Measurements from ENCODE around the gene FBXL3. TPM values are rescaled to one million over a fixed set of nuclear protein-coding genes. Genes with fewer than 3 reads are reported as not detected.

The FBXL3 gene
- total RNA-seq, 6 experiments from 2014 or later = 13.6 to 31.4 (median 19.7) TPM

- Histone ChIP-seq H3K36me3 (peaks cover 0 to 11% (median 4%) of the 10 kb centered on the region in 4 donors), H3K4me1 (peaks cover 0 to 39% (median 16%) of the 10 kb centered on the region in 4 donors), H3K4me3 (no peak overlapping the region), H3K27me3 (no peaks in the 10 kb centered on the region), H3K9me3 (no peaks in the 10 kb centered on the region), H3K27ac (no peak overlapping the region)
- intact Hi-C loops (cut with DNase I) = no loop called here
- ATAC-seq = no peak
- no peak for DNase-seq
- TF ChIP-seq POLR2A (IDR thresholded peaks at IDR 0.05) (no peak), CTCF (IDR thresholded peaks at IDR 0.05) (no peak)
- WGBS (ENCODE audit: insufficient coverage, low coverage, low lambda C conversion rate, missing lambda C conversion rate) = 90% methylated on average over 2 of the region's 3 CpGs
These were observed 4.6 kb downstream of the FBXL3 start for GRCh38 chr13:77022341-77022740.

GRCh38 chr13:77019756-77020155, 7.2 kb downstream of the FBXL3 start:
- Histone ChIP-seq H3K27me3 (no peaks in the 10 kb centered on the region), H3K4me1 (peaks cover 0 to 27% (median 13%) of the 10 kb centered on the region in 4 donors), H3K27ac (no peak overlapping the region), H3K9me3 (no peaks in the 10 kb centered on the region), H3K4me3 (no peak overlapping the region), H3K36me3 (peaks cover 0 to 32% (median 7%) of the 10 kb centered on the region in 4 donors)
- intact Hi-C loops (cut with DNase I) = no loop called here
- DNase-seq (no peak), ATAC-seq (peak in 1 of 4 donors; percentile 24)
- TF ChIP-seq POLR2A (IDR thresholded peaks at IDR 0.05) (no peak), CTCF (IDR thresholded peaks at IDR 0.05) (no peak)

GRCh38 chr13:77016888-77017623, 9.9 kb downstream of the FBXL3 start:
- H3K27ac ChIP-seq = no peak overlapping the region
- H3K27me3 ChIP-seq = no peaks in the 10 kb centered on the region
- no peak for TF ChIP-seq POLR2A (IDR thresholded peaks at IDR 0.05)
- no peak for TF ChIP-seq CTCF (IDR thresholded peaks at IDR 0.05)
- ATAC-seq (no peak), DNase-seq (no peak)
- peaks cover 0 to 12% (median 2%) of the 10 kb centered on the region in 4 donors for H3K4me1 ChIP-seq
- H3K36me3 ChIP-seq = peaks cover 0 to 57% (median 19%) of the 10 kb centered on the region in 4 donors
- 91% methylated on average over 6 of the region's 6 CpGs for WGBS (ENCODE audit: insufficient coverage, low coverage, low lambda C conversion rate, missing lambda C conversion rate)
- no peak overlapping the region for H3K4me3 ChIP-seq
- intact Hi-C loops (cut with DNase I) = no loop called here
- H3K9me3 ChIP-seq = no peaks in the 10 kb centered on the region

GRCh38 chr13:77016251-77016812, 10.6 kb downstream of the FBXL3 start:
- Histone ChIP-seq H3K4me1 (peaks cover 0 to 12% (median 0%) of the 10 kb centered on the region in 4 donors), H3K4me3 (no peak overlapping the region), H3K27ac (no peak overlapping the region), H3K9me3 (no peaks in the 10 kb centered on the region), H3K27me3 (no peaks in the 10 kb centered on the region), H3K36me3 (peaks cover 0 to 63% (median 18%) of the 10 kb centered on the region in 4 donors)
- TF ChIP-seq POLR2A (IDR thresholded peaks at IDR 0.05) = no peak
- TF ChIP-seq CTCF (IDR thresholded peaks at IDR 0.05) = no peak
- WGBS (ENCODE audit: insufficient coverage, low coverage, low lambda C conversion rate, missing lambda C conversion rate) = 85% methylated on average over 3 of the region's 3 CpGs
- no peak for DNase-seq
- ATAC-seq = no peak
- intact Hi-C loops (cut with DNase I) = no loop called here

Data from right lobe of liver (tissue), 6 donors.